Tibial nerve (tissue), 4 donors: Measurements from ENCODE around the gene SIRPA.

Source experiments
- CTCF ChIP-seq, 5 experiments: fragments of 200-600 bp in 3 of 5; fragments of 450-650 bp in 2 of 5; sonication (generic) in 3 of 5; IDR thresholded peaks; one replicate each; pipeline ENCODE4 v1.5.1; 2016 to 2019; ENCODE audit warnings: antibody characterized with exemption in 5 of 5, mild to moderate bottlenecking in 3 of 5, moderate library complexity in 2 of 5
- EP300 ChIP-seq, 2 donors: sonication (generic); formaldehyde crosslinking; IDR thresholded peaks; one replicate each; pipeline ENCODE4 v1.6.1; 2017; ENCODE audit warnings: antibody characterized with exemption in 2 of 2, mild to moderate bottlenecking in 1 of 2
- POLR2A ChIP-seq, 2 donors: fragments of 450-650 bp; IDR thresholded peaks; one replicate each; pipeline ENCODE4 v1.6.1; 2017; ENCODE audit warnings: antibody characterized with exemption in 2 of 2, mild to moderate bottlenecking in 2 of 2, moderate library complexity in 2 of 2

- TF ChIP-seq CTCF (IDR thresholded peaks at IDR 0.05) (no peak), POLR2A (IDR thresholded peaks at IDR 0.05) (no peak), EP300 (IDR thresholded peaks at IDR 0.05) (no peak)
These were observed 672 bp downstream of the SIRPA start for GRCh38 chr20:1895674-1896483.
